GM23338 (cell line): ENCODE results near the gene YBX3. TPM values are rescaled to one million over a fixed set of nuclear protein-coding genes. Genes with fewer than 3 reads are reported as not detected.

Experiments
- ATAC-seq: fragments of 200-7000 bp; cut with Tn5 transposase; 3 replicates; pipeline ENCODE4 v1.9.1; 2020
- DNase-seq: peaks from one replicate; pipeline ENCODE4 v3.0.0-alpha.2; 2015; ENCODE audit warnings: low spot score
- H2AFZ ChIP-seq: fragments of 200-600 bp; sonication (generic); 2 replicates; pipeline ENCODE4 v1.8.0; 2016; ENCODE audit warnings: antibody characterized with exemption, mild to moderate bottlenecking, moderate library complexity
- H3F3A ChIP-seq: fragments of 200-600 bp; sonication (generic); replicated peaks from 2 replicates; pipeline ENCODE4 v1.8.0; 2017; ENCODE audit warnings: antibody characterized with exemption, mixed run types, low read depth
- H3K27ac ChIP-seq: fragments of 200-600 bp; sonication (generic); 2 replicates; pipeline ENCODE4 v1.6.1; 2016; ENCODE audit warnings: low read depth
- H3K27me3 ChIP-seq: fragments of 200-600 bp; sonication (generic); 2 replicates; pipeline ENCODE4 v1.8.0; 2016; ENCODE audit warnings: mild to moderate bottlenecking, mixed run types, moderate library complexity; ENCODE audit not compliant: insufficient read depth
- H3K36me3 ChIP-seq: fragments of 200-600 bp; sonication (generic); 2 replicates; pipeline ENCODE4 v1.8.0; 2016; ENCODE audit warnings: mild to moderate bottlenecking; ENCODE audit not compliant: insufficient read depth
- H3K4me1 ChIP-seq: fragments of 200-600 bp; sonication (generic); 2 replicates; pipeline ENCODE4 v1.8.0; 2016; ENCODE audit warnings: mild to moderate bottlenecking, moderate library complexity; ENCODE audit not compliant: insufficient read depth
- H3K4me2 ChIP-seq: fragments of 200-600 bp; sonication (generic); 2 replicates; pipeline ENCODE4 v1.7.1; 2017; ENCODE audit warnings: mixed run types
- H3K4me3 ChIP-seq: fragments of 200-600 bp; sonication (generic); 2 replicates; pipeline ENCODE4 v1.6.1; 2016; ENCODE audit warnings: mixed run types
- H3K79me2 ChIP-seq: fragments of 200-600 bp; sonication (generic); replicated peaks from 2 replicates; pipeline ENCODE4 v1.8.0; 2017; ENCODE audit warnings: mild to moderate bottlenecking; ENCODE audit not compliant: insufficient read depth
- H3K9me2 ChIP-seq: fragments of 200-600 bp; sonication (generic); 2 replicates; pipeline ENCODE4 v1.8.0; 2017; ENCODE audit not compliant: insufficient read depth
- H4K20me1 ChIP-seq: fragments of 200-600 bp; sonication (generic); replicated peaks from 2 replicates; pipeline ENCODE4 v1.8.0; 2017; ENCODE audit warnings: mild to moderate bottlenecking; ENCODE audit not compliant: insufficient read depth
- H3K27ac Mint-ChIP-seq: 2 replicates; pipeline ENCODE4 v1.8.0; 2020; ENCODE audit warnings: inconsistent platforms, mild to moderate bottlenecking, moderate library complexity, mixed read lengths
- H3K27me3 Mint-ChIP-seq: 3 replicates; pipeline ENCODE4 v1.8.0; 2022; ENCODE audit warnings: low read depth, mild to moderate bottlenecking, moderate library complexity, mixed read lengths, inconsistent platforms; ENCODE audit not compliant: insufficient read depth, poor library complexity
- H3K36me3 Mint-ChIP-seq: 3 replicates; pipeline ENCODE4 v1.8.0; 2021; ENCODE audit warnings: low read depth, mild to moderate bottlenecking, inconsistent platforms, moderate library complexity, mixed read lengths
- H3K4me1 Mint-ChIP-seq: 3 replicates; pipeline ENCODE4 v1.8.0; 2020; ENCODE audit warnings: mild to moderate bottlenecking, inconsistent platforms, mixed read lengths
- H3K4me3 Mint-ChIP-seq: 3 replicates; pipeline ENCODE4 v1.8.0; 2021; ENCODE audit warnings: moderate library complexity, mild to moderate bottlenecking, inconsistent platforms, mixed read lengths
- H3K9me3 Mint-ChIP-seq: 3 replicates; pipeline ENCODE4 v1.8.0; 2020; ENCODE audit warnings: moderate library complexity, mild to moderate bottlenecking, inconsistent platforms, mixed read lengths
- CREB1 ChIP-seq: fragments of 250-450 bp; sonication (Bioruptor Pico); IDR thresholded peaks from 2 replicates; pipeline ENCODE4 v1.5.0; 2020; ENCODE audit warnings: low read depth, mild to moderate bottlenecking, moderate library complexity
- EZH2 ChIP-seq: fragments of 200-600 bp; sonication (generic); IDR thresholded peaks from one replicate; pipeline ENCODE4 v1.8.0; 2017; ENCODE audit warnings: antibody characterized with exemption, mild to moderate bottlenecking, low read depth; ENCODE audit not compliant: unreplicated experiment
- EZH2phosphoT487 ChIP-seq: fragments of 200-600 bp; sonication (generic); IDR thresholded peaks from one replicate; pipeline ENCODE4 v1.8.1; 2018; ENCODE audit warnings: antibody characterized with exemption; ENCODE audit not compliant: unreplicated experiment
- JUNB ChIP-seq: IDR thresholded peaks from one replicate; pipeline ENCODE4 v1.6.1; 2016; ENCODE audit warnings: antibody characterized with exemption; ENCODE audit not compliant: unreplicated experiment
- NANOG ChIP-seq: IDR thresholded peaks from 2 replicates; pipeline ENCODE4 v1.6.1; 2016; ENCODE audit warnings: antibody characterized with exemption, borderline replicate concordance
- POLR2AphosphoS5 ChIP-seq: IDR thresholded peaks from 2 replicates; pipeline ENCODE4 v1.6.1; 2016; ENCODE audit warnings: antibody characterized with exemption, low read depth
- STAT1 ChIP-seq: IDR thresholded peaks from one replicate; pipeline ENCODE4 v1.6.1; 2016; ENCODE audit warnings: antibody characterized with exemption; ENCODE audit not compliant: unreplicated experiment
- ZNF114 ChIP-seq: fragments of 250-450 bp; sonication (Bioruptor Pico); IDR thresholded peaks from 2 replicates; pipeline ENCODE4 v1.5.0; 2020; ENCODE audit warnings: mild to moderate bottlenecking, moderate library complexity
- ZNF331 ChIP-seq: fragments of 250-450 bp; sonication (Bioruptor Pico); IDR thresholded peaks from 2 replicates; pipeline ENCODE4 v1.5.0; 2020; ENCODE audit warnings: low read depth, mild to moderate bottlenecking, moderate library complexity
- polyA plus RNA-seq: library from polyadenylated mRNA; unstranded; fragments of >200 nt; fragmentation: Nextera tagmentation; extraction: Ambion mirVana; gene quantifications from 2 replicates; pipeline ENCODE4 v1.2.1, GENCODE V29; 2016
- total RNA-seq: library from RNA; depleted of rRNA; stranded (reverse); fragments of >200 nt; shearing (Covaris generic); gene quantifications from 2 replicates; pipeline ENCODE4 v1.2.3, GENCODE V29; 2014
- TF ChIP-seq, protein P1 (sequence below): IDR thresholded peaks from 2 replicates; pipeline ENCODE4 v1.6.1; 2016; ENCODE audit warnings: antibody characterized with exemption
- TF ChIP-seq, protein P2 (sequence below): fragments of 250-450 bp; sonication (Bioruptor Pico); IDR thresholded peaks from 2 replicates; pipeline ENCODE4 v1.5.0; 2020; ENCODE audit warnings: mild to moderate bottlenecking, moderate library complexity
- TF ChIP-seq, protein P3 (sequence below), 2 experiments: fragments of 200-600 bp in 1 of 2; sonication (generic) in 1 of 2; conservative IDR thresholded peaks; 2 replicates each; pipeline versions ENCODE4 v1.5.1 to v1.6.1; 2016 to 2017; ENCODE audit warnings: antibody characterized with exemption in 2 of 2, low read depth in 2 of 2, mild to moderate bottlenecking in 2 of 2, moderate library complexity in 1 of 2
- TF ChIP-seq, protein P4 (sequence below): IDR thresholded peaks from one replicate; pipeline ENCODE4 v1.6.1; 2018; ENCODE audit warnings: antibody characterized with exemption; ENCODE audit not compliant: unreplicated experiment

The YBX3 gene
- total and polyA plus RNA-seq, 2 experiments from 2014 or later = 179 to 450 TPM

DNA sequence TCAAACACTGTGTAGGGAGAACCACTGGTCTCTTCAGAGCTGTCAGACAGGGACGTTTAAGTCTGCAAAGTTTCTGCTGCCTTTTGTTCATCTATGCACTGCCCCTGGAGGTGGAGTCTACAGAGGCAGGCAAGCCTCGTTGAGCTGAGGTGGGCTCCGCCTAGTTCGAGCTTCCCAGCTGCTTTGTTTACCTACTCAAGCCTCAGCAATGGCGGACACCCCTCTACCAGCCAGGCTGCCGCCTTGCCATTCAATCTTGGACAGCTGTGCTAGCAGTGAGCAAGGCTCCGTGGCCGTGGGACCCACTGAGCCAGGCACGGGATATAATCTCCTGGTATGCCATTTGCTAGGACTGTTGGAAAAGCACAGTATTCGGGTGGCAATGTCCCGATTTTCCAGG lies 24.6 kb upstream of the YBX3 start:
- H3K27me3 Mint-ChIP-seq = peaks cover 2% of the 10 kb centered on the region
- H3K4me3 Mint-ChIP-seq = no peak overlapping the region
- Histone ChIP-seq H3K27ac (no peak overlapping the region), H3K4me1 (no peaks in the 10 kb centered on the region), H4K20me1 (no peaks in the 10 kb centered on the region), H3K4me3 (no peak overlapping the region), H3K4me2 (no peak overlapping the region), H3K27me3 (no peaks in the 10 kb centered on the region), H2AFZ (no peak overlapping the region), H3K9me2 (no peaks in the 10 kb centered on the region), H3K36me3 (no peaks in the 10 kb centered on the region; the same call in 1 of the 2 replicates), H3K79me2 (no peaks in the 10 kb centered on the region), H3F3A (no peaks in the 10 kb centered on the region)
- TF ChIP-seq, protein P1, sequence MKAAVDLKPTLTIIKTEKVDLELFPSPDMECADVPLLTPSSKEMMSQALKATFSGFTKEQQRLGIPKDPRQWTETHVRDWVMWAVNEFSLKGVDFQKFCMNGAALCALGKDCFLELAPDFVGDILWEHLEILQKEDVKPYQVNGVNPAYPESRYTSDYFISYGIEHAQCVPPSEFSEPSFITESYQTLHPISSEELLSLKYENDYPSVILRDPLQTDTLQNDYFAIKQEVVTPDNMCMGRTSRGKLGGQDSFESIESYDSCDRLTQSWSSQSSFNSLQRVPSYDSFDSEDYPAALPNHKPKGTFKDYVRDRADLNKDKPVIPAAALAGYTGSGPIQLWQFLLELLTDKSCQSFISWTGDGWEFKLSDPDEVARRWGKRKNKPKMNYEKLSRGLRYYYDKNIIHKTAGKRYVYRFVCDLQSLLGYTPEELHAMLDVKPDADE = no peak
- TF ChIP-seq CREB1 = no peak
- TF ChIP-seq STAT1 = no peak
- no peak for TF ChIP-seq JUNB
- TF ChIP-seq ZNF331 (CRISPR knock-in tag) = no peak
- TF ChIP-seq, protein P2, sequence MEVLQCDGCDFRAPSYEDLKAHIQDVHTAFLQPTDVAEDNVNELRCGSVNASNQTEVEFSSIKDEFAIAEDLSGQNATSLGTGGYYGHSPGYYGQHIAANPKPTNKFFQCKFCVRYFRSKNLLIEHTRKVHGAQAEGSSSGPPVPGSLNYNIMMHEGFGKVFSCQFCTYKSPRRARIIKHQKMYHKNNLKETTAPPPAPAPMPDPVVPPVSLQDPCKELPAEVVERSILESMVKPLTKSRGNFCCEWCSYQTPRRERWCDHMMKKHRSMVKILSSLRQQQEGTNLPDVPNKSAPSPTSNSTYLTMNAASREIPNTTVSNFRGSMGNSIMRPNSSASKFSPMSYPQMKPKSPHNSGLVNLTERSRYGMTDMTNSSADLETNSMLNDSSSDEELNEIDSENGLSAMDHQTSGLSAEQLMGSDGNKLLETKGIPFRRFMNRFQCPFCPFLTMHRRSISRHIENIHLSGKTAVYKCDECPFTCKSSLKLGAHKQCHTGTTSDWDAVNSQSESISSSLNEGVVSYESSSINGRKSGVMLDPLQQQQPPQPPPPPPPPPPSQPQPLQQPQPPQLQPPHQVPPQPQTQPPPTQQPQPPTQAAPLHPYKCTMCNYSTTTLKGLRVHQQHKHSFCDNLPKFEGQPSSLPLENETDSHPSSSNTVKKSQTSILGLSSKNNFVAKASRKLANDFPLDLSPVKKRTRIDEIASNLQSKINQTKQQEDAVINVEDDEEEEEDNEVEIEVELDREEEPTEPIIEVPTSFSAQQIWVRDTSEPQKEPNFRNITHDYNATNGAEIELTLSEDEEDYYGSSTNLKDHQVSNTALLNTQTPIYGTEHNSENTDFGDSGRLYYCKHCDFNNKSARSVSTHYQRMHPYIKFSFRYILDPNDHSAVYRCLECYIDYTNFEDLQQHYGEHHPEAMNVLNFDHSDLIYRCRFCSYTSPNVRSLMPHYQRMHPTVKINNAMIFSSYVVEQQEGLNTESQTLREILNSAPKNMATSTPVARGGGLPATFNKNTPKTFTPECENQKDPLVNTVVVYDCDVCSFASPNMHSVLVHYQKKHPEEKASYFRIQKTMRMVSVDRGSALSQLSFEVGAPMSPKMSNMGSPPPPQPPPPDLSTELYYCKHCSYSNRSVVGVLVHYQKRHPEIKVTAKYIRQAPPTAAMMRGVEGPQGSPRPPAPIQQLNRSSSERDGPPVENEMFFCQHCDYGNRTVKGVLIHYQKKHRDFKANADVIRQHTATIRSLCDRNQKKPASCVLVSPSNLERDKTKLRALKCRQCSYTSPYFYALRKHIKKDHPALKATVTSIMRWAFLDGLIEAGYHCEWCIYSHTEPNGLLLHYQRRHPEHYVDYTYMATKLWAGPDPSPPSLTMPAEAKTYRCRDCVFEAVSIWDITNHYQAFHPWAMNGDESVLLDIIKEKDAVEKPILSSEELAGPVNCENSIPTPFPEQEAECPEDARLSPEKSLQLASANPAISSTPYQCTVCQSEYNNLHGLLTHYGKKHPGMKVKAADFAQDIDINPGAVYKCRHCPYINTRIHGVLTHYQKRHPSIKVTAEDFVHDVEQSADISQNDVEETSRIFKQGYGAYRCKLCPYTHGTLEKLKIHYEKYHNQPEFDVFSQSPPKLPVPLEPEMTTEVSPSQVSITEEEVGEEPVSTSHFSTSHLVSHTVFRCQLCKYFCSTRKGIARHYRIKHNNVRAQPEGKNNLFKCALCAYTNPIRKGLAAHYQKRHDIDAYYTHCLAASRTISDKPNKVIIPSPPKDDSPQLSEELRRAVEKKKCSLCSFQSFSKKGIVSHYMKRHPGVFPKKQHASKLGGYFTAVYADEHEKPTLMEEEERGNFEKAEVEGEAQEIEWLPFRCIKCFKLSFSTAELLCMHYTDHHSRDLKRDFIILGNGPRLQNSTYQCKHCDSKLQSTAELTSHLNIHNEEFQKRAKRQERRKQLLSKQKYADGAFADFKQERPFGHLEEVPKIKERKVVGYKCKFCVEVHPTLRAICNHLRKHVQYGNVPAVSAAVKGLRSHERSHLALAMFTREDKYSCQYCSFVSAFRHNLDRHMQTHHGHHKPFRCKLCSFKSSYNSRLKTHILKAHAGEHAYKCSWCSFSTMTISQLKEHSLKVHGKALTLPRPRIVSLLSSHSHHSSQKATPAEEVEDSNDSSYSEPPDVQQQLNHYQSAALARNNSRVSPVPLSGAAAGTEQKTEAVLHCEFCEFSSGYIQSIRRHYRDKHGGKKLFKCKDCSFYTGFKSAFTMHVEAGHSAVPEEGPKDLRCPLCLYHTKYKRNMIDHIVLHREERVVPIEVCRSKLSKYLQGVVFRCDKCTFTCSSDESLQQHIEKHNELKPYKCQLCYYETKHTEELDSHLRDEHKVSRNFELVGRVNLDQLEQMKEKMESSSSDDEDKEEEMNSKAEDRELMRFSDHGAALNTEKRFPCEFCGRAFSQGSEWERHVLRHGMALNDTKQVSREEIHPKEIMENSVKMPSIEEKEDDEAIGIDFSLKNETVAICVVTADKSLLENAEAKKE (CRISPR knock-in tag) = no peak
- TF ChIP-seq EZH2 = no peak
- no peak for TF ChIP-seq POLR2AphosphoS5
- no peak for TF ChIP-seq NANOG
- TF ChIP-seq EZH2phosphoT487 = no peak
- TF ChIP-seq, protein P3, sequence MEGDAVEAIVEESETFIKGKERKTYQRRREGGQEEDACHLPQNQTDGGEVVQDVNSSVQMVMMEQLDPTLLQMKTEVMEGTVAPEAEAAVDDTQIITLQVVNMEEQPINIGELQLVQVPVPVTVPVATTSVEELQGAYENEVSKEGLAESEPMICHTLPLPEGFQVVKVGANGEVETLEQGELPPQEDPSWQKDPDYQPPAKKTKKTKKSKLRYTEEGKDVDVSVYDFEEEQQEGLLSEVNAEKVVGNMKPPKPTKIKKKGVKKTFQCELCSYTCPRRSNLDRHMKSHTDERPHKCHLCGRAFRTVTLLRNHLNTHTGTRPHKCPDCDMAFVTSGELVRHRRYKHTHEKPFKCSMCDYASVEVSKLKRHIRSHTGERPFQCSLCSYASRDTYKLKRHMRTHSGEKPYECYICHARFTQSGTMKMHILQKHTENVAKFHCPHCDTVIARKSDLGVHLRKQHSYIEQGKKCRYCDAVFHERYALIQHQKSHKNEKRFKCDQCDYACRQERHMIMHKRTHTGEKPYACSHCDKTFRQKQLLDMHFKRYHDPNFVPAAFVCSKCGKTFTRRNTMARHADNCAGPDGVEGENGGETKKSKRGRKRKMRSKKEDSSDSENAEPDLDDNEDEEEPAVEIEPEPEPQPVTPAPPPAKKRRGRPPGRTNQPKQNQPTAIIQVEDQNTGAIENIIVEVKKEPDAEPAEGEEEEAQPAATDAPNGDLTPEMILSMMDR (conservative IDR thresholded peaks at IDR 0.05; ENCODE audit: low read depth in 2 of 2) = no peak
- TF ChIP-seq, protein P4, sequence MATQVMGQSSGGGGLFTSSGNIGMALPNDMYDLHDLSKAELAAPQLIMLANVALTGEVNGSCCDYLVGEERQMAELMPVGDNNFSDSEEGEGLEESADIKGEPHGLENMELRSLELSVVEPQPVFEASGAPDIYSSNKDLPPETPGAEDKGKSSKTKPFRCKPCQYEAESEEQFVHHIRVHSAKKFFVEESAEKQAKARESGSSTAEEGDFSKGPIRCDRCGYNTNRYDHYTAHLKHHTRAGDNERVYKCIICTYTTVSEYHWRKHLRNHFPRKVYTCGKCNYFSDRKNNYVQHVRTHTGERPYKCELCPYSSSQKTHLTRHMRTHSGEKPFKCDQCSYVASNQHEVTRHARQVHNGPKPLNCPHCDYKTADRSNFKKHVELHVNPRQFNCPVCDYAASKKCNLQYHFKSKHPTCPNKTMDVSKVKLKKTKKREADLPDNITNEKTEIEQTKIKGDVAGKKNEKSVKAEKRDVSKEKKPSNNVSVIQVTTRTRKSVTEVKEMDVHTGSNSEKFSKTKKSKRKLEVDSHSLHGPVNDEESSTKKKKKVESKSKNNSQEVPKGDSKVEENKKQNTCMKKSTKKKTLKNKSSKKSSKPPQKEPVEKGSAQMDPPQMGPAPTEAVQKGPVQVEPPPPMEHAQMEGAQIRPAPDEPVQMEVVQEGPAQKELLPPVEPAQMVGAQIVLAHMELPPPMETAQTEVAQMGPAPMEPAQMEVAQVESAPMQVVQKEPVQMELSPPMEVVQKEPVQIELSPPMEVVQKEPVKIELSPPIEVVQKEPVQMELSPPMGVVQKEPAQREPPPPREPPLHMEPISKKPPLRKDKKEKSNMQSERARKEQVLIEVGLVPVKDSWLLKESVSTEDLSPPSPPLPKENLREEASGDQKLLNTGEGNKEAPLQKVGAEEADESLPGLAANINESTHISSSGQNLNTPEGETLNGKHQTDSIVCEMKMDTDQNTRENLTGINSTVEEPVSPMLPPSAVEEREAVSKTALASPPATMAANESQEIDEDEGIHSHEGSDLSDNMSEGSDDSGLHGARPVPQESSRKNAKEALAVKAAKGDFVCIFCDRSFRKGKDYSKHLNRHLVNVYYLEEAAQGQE = no peak
- TF ChIP-seq ZNF114 (CRISPR knock-in tag) = no peak
- H3K27ac Mint-ChIP-seq = no peak overlapping the region
- no peak for ATAC-seq
- H3K9me3 Mint-ChIP-seq = peaks cover 3% of the 10 kb centered on the region; the same call in 1 of the 3 replicates
- DNase-seq = no peak
- no peaks in the 10 kb centered on the region for H3K36me3 Mint-ChIP-seq
- H3K4me1 Mint-ChIP-seq = no peaks in the 10 kb centered on the region; the same call in 2 of the 3 replicates
